Liver (tissue), 9 donors: ENCODE data around the gene TTLL3. TPM values are rescaled to one million over a fixed set of nuclear protein-coding genes. Genes with fewer than 3 reads are reported as not detected.

ENCODE experiments used
- DNase-seq: peaks from one replicate; pipeline ENCODE4 v3.0.0-alpha.2; 2017; ENCODE audit warnings: low spot score
- H3K27ac ChIP-seq, 2 donors: one replicate each; pipeline ENCODE4 v1.7.0; 2013; ENCODE audit warnings: inconsistent platforms in 2 of 2, low read length in 2 of 2, control low read depth in 1 of 2, low read depth in 1 of 2, mild to moderate bottlenecking in 1 of 2
- H3K27me3 ChIP-seq, 4 donors: one replicate each; pipeline versions ENCODE4 v1.6.1 to v1.7.0; 2013; ENCODE audit warnings: low read length in 3 of 4, inconsistent platforms in 1 of 4, mild to moderate bottlenecking in 1 of 4, moderate library complexity in 1 of 4; ENCODE audit not compliant: control insufficient read depth in 4 of 4, insufficient read depth in 4 of 4
- H3K36me3 ChIP-seq, 4 donors: one replicate each; pipeline versions ENCODE4 v1.6.1 to v1.7.0; 2013; ENCODE audit warnings: low read length in 3 of 4, mild to moderate bottlenecking in 3 of 4, low read depth in 1 of 4, moderate library complexity in 1 of 4; ENCODE audit not compliant: control insufficient read depth in 4 of 4, insufficient read depth in 3 of 4
- H3K4me1 ChIP-seq, 4 donors: one replicate each; pipeline versions ENCODE4 v1.6.1 to v1.7.0; 2013; ENCODE audit warnings: low read length in 3 of 4, mild to moderate bottlenecking in 3 of 4, moderate library complexity in 1 of 4; ENCODE audit not compliant: control insufficient read depth in 4 of 4, insufficient read depth in 4 of 4
- H3K4me3 ChIP-seq, 3 donors: one replicate each; pipeline versions ENCODE4 v1.6.1 to v1.7.0; 2013; ENCODE audit warnings: low read length in 3 of 3, control low read depth in 1 of 3, low read depth in 1 of 3, mild to moderate bottlenecking in 1 of 3
- H3K9ac ChIP-seq, 2 donors: one replicate each; pipeline ENCODE4 v1.7.0; 2013; ENCODE audit warnings: low read length in 2 of 2, mild to moderate bottlenecking in 2 of 2, moderate library complexity in 2 of 2, control low read depth in 1 of 2, low read depth in 1 of 2
- H3K9me3 ChIP-seq, 4 donors: one replicate each; pipeline versions ENCODE4 v1.6.1 to v1.7.0; 2013; ENCODE audit warnings: low read length in 3 of 4; ENCODE audit not compliant: control insufficient read depth in 4 of 4
- FOXA1 ChIP-seq: IDR thresholded peaks from 2 replicates; pipeline ENCODE4 v1.6.1; 2016; ENCODE audit warnings: antibody characterized with exemption
- HNF4A ChIP-seq, 2 donors: conservative IDR thresholded peaks; 2 replicates each; pipeline ENCODE4 v1.6.1; 2016; ENCODE audit warnings: antibody characterized with exemption in 2 of 2, mild to moderate bottlenecking in 2 of 2
- NR2F2 ChIP-seq: IDR thresholded peaks from 2 replicates; pipeline ENCODE4 v1.6.1; 2016; ENCODE audit warnings: antibody characterized with exemption
- RAD21 ChIP-seq, 2 donors: IDR thresholded peaks; 2 replicates each; pipeline ENCODE4 v1.6.1; 2016; ENCODE audit warnings: antibody characterized with exemption in 2 of 2, mild to moderate bottlenecking in 2 of 2
- RXRA ChIP-seq, 2 donors: IDR thresholded peaks; 2 replicates each; pipeline ENCODE4 v1.6.1; 2017 to 2018; ENCODE audit warnings: antibody characterized with exemption in 2 of 2, mild to moderate bottlenecking in 1 of 2
- SP1 ChIP-seq: IDR thresholded peaks from 2 replicates; pipeline ENCODE4 v1.6.1; 2018; ENCODE audit warnings: antibody characterized with exemption, mild to moderate bottlenecking
- WGBS: extraction: QIAGEN DNeasy Blood & Tissue Kit; methylation state at CpG from one replicate; pipeline ENCODE4 v1.1.7; 2013; 5-methylcytosine and 5-hydroxymethylcytosine counted together
- polyA plus RNA-seq, 2 donors: library from polyadenylated mRNA; stranded (reverse) in 1 of 2; unstranded in 1 of 2; fragments of 200-250 nt in 1 of 2; fragments of >200 nt in 1 of 2; fragmentation: Nextera tagmentation in 1 of 2; extraction: Ambion mirVana in 1 of 2; gene quantifications; one replicate each; pipeline versions ENCODE4 v1.2.1 to v1.2.3, GENCODE V29; 2013 to 2015
- total RNA-seq, 2 donors: library from RNA; depleted of rRNA; stranded (reverse); fragments of >200 nt; gene quantifications; one replicate each; pipeline ENCODE4 v1.2.3, GENCODE V29; 2014
- TF ChIP-seq, protein P1 (sequence below): IDR thresholded peaks from 2 replicates; pipeline ENCODE4 v1.6.1; 2016; ENCODE audit warnings: antibody characterized with exemption
- TF ChIP-seq, protein P2 (sequence below): IDR thresholded peaks from 2 replicates; pipeline ENCODE4 v1.6.1; 2016; ENCODE audit warnings: antibody characterized with exemption
- TF ChIP-seq, protein P3 (sequence below): IDR thresholded peaks from 2 replicates; pipeline ENCODE4 v1.6.1; 2016; ENCODE audit warnings: antibody characterized with exemption, mild to moderate bottlenecking
- TF ChIP-seq, protein P4 (sequence below): fragments of 150-350 bp; IDR thresholded peaks from 2 replicates; pipeline ENCODE4 v1.5.1; 2017; ENCODE audit warnings: improper control_type of control experiment, low read depth, low read length; ENCODE audit not compliant: missing input control
- donor health status: healthy.
- donor health status: healthy.
- donor health status: healthy.
- donor health status: healthy.
- donor health status: healthy.

Gene TTLL3
- total and polyA plus RNA-seq, 4 donors, result 2.8 to 19.6 (median 6.5) TPM

DNA sequence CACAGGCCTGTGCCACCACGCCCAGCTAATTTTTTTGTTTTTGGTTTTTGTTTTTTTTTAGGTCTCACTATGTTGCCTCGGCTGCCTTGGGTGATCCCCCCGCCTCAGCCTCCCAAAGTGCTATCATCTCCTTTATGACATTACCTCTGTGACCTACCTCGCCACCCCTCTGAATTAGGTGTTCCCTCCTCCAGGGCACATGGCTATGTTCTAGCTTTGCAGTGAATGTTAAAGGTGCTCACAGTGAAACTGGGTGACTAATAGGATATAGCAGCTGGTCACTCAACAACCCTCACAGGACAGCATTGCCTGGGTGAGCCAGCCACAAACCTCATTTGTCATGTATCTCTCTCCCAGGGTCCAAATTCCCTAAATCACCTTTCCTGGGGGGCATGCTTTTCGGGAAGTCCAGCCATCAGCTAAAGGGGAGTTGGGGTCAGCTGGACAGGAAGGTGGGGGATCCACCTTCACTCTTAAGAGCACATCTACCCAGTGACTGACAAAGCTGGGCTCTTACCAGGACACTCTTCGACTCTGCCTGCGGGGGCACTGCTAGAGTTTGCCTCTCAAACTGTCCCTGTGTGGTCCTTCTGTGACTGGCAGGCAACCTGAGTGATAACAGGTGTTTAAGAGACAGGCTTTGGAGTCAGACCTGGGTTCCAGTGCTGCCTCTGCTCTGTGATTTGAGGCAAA lies 1.6 kb upstream of the TTLL3 start:
- TF ChIP-seq RXRA (IDR thresholded peaks at IDR 0.05) (no peak), SP1 (no peak), NR2F2 (no peak), FOXA1 (no peak), HNF4A (conservative IDR thresholded peaks at IDR 0.05) (no peak), RAD21 (IDR thresholded peaks at IDR 0.05) (peak in 1 of 2 donors; percentile 32)
- TF ChIP-seq, protein P1, sequence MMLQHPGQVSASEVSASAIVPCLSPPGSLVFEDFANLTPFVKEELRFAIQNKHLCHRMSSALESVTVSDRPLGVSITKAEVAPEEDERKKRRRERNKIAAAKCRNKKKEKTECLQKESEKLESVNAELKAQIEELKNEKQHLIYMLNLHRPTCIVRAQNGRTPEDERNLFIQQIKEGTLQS, result no peak
- TF ChIP-seq, protein P2, sequence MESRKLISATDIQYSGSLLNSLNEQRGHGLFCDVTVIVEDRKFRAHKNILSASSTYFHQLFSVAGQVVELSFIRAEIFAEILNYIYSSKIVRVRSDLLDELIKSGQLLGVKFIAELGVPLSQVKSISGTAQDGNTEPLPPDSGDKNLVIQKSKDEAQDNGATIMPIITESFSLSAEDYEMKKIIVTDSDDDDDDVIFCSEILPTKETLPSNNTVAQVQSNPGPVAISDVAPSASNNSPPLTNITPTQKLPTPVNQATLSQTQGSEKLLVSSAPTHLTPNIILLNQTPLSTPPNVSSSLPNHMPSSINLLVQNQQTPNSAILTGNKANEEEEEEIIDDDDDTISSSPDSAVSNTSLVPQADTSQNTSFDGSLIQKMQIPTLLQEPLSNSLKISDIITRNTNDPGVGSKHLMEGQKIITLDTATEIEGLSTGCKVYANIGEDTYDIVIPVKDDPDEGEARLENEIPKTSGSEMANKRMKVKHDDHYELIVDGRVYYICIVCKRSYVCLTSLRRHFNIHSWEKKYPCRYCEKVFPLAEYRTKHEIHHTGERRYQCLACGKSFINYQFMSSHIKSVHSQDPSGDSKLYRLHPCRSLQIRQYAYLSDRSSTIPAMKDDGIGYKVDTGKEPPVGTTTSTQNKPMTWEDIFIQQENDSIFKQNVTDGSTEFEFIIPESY, result no peak
- TF ChIP-seq, protein P3, sequence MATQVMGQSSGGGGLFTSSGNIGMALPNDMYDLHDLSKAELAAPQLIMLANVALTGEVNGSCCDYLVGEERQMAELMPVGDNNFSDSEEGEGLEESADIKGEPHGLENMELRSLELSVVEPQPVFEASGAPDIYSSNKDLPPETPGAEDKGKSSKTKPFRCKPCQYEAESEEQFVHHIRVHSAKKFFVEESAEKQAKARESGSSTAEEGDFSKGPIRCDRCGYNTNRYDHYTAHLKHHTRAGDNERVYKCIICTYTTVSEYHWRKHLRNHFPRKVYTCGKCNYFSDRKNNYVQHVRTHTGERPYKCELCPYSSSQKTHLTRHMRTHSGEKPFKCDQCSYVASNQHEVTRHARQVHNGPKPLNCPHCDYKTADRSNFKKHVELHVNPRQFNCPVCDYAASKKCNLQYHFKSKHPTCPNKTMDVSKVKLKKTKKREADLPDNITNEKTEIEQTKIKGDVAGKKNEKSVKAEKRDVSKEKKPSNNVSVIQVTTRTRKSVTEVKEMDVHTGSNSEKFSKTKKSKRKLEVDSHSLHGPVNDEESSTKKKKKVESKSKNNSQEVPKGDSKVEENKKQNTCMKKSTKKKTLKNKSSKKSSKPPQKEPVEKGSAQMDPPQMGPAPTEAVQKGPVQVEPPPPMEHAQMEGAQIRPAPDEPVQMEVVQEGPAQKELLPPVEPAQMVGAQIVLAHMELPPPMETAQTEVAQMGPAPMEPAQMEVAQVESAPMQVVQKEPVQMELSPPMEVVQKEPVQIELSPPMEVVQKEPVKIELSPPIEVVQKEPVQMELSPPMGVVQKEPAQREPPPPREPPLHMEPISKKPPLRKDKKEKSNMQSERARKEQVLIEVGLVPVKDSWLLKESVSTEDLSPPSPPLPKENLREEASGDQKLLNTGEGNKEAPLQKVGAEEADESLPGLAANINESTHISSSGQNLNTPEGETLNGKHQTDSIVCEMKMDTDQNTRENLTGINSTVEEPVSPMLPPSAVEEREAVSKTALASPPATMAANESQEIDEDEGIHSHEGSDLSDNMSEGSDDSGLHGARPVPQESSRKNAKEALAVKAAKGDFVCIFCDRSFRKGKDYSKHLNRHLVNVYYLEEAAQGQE, result no peak
- H3K9me3 ChIP-seq, result no peaks in the 10 kb centered on the region
- H3K27me3 ChIP-seq, result no peaks in the 10 kb centered on the region
- no peak for DNase-seq
- peak overlapping the region in 1 of 2 donors; percentile 82 for H3K27ac ChIP-seq
- no peak overlapping the region for H3K4me3 ChIP-seq
- peaks cover 10 to 36% (median 33%) of the 10 kb centered on the region in 4 donors for H3K36me3 ChIP-seq
- H3K9ac ChIP-seq, result no peak overlapping the region
- H3K4me1 ChIP-seq, result peaks cover 0 to 13% (median 7%) of the 10 kb centered on the region in 4 donors
- 79% methylated on average over 7 of the region's 7 CpGs for WGBS

DNA sequence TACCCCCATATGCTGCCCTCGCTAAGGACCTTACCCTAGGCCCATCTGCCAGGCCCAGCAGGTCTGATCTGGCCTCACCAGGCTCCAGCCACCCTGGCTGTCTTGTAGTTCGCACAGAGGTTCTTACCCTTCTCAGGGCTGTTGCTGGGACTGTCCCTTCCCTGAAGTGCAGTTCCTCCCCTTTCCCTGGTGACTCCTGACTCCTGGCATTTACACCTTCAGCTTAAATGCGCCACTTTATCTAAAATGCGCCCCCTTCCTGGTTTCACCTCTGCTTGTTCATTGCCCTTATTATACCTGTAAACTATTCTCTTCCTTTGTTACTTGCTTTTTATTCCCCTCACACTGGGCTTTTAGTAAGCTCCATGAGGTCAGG lies 835 bp upstream of the TTLL3 start:
- DNase-seq, result no peak
- TF ChIP-seq, protein P4, sequence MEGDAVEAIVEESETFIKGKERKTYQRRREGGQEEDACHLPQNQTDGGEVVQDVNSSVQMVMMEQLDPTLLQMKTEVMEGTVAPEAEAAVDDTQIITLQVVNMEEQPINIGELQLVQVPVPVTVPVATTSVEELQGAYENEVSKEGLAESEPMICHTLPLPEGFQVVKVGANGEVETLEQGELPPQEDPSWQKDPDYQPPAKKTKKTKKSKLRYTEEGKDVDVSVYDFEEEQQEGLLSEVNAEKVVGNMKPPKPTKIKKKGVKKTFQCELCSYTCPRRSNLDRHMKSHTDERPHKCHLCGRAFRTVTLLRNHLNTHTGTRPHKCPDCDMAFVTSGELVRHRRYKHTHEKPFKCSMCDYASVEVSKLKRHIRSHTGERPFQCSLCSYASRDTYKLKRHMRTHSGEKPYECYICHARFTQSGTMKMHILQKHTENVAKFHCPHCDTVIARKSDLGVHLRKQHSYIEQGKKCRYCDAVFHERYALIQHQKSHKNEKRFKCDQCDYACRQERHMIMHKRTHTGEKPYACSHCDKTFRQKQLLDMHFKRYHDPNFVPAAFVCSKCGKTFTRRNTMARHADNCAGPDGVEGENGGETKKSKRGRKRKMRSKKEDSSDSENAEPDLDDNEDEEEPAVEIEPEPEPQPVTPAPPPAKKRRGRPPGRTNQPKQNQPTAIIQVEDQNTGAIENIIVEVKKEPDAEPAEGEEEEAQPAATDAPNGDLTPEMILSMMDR, result no peak
- TF ChIP-seq, protein P3, result no peak
- TF ChIP-seq HNF4A (conservative IDR thresholded peaks at IDR 0.05) (no peak), FOXA1 (no peak)
- H3K27ac ChIP-seq, result peak overlapping the region; percentile 80 to 82
- H3K4me1 ChIP-seq, result peaks cover 0 to 13% (median 7%) of the 10 kb centered on the region in 4 donors
- WGBS, result 87% methylated on average over 4 of the region's 4 CpGs
- no peaks in the 10 kb centered on the region for H3K9me3 ChIP-seq
- H3K36me3 ChIP-seq, result peaks cover 8 to 28% (median 25%) of the 10 kb centered on the region in 4 donors
- H3K27me3 ChIP-seq, result no peaks in the 10 kb centered on the region
- H3K4me3 ChIP-seq, result peak overlapping the region in 2 of 3 donors; percentile 72 to 74
- no peak overlapping the region for H3K9ac ChIP-seq
